Endothelial cell of umbilical vein (primary cell): ENCODE results near the gene PHLPP2. TPM values are rescaled to one million over a fixed set of nuclear protein-coding genes. Genes with fewer than 3 reads are reported as not detected.

ENCODE experiments used
- BruUV-seq: library from RNA; stranded (reverse); fragments of 400-500 nt; replicated peaks from 2 replicates; lab custom pipeline; 2021; lab: Mats Ljungman, UMichigan
- CTCF ChIA-PET: fragments of 300-600, 350-600 bp; sonication (Branson Sonifier 250); formaldehyde crosslinking; loops from one replicate; lab custom pipeline; 2021; ENCODE audit warnings: antibody characterized with exemption, inconsistent platforms; lab: Charles Lee
- POLR2A ChIA-PET: fragments of 300-600, 350-600 bp; sonication (Branson Sonifier 250); formaldehyde crosslinking; loops from one replicate; lab custom pipeline; 2021; ENCODE audit warnings: antibody characterized with exemption, inconsistent platforms; lab: Charles Lee
- DNase-seq: peaks from one replicate; pipeline ENCODE4 v3.0.0-alpha.2; 2011; ENCODE audit warnings: low read depth, low spot score
- FAIRE-seq: peaks from 2 replicates; lab custom pipeline; 2011; peaks lifted over from hg19 to GRCh38; lab: Jason Lieb, UNC
- H2AFZ ChIP-seq: 2 replicates; pipeline ENCODE4 v1.6.0; 2012; ENCODE audit warnings: low read depth, low read length, control low read depth, inconsistent platforms
- H3K27ac ChIP-seq: 2 replicates; pipeline ENCODE4 v1.5.1; 2011; ENCODE audit warnings: low read depth, mild to moderate bottlenecking, control low read depth, low read length, moderate library complexity; ENCODE audit not compliant: insufficient read depth
- H3K27me3 ChIP-seq, 2 experiments: 2 replicates each; pipeline versions ENCODE4 v1.6.0 to v1.6.1; 2011; ENCODE audit warnings: low read length in 2 of 2, mixed read lengths in 1 of 2; ENCODE audit not compliant: control insufficient read depth in 2 of 2, insufficient read depth in 2 of 2
- H3K36me3 ChIP-seq, 2 experiments: 2 replicates in 1 of 2; 3 replicates in 1 of 2; pipeline ENCODE4 v1.5.1; 2011; ENCODE audit warnings: low read length in 2 of 2, mild to moderate bottlenecking in 1 of 2, moderate library complexity in 1 of 2; ENCODE audit not compliant: control insufficient read depth in 2 of 2, insufficient read depth in 2 of 2; ENCODE audit errors: extremely low read depth in 1 of 2
- H3K4me1 ChIP-seq: 3 replicates; pipeline ENCODE4 v1.5.1; 2011; ENCODE audit warnings: mild to moderate bottlenecking, low read length; ENCODE audit not compliant: control insufficient read depth, insufficient read depth; ENCODE audit errors: extremely low read depth
- H3K4me2 ChIP-seq: 2 replicates; pipeline ENCODE4 v1.6.1; 2011; ENCODE audit warnings: low read length, control low read depth, mixed read lengths; ENCODE audit not compliant: insufficient read depth
- H3K4me3 ChIP-seq, 3 experiments: fragments of 200-600 bp in 1 of 3; sonication (generic), shearing (Covaris generic) in 1 of 3; replicated peaks in 1 of 3; 2 replicates each; pipeline ENCODE4 v1.5.1; 2011 to 2016; ENCODE audit warnings: control low read depth in 3 of 3, low read length in 3 of 3, mild to moderate bottlenecking in 2 of 3, inconsistent platforms in 1 of 3, low read depth in 1 of 3, moderate library complexity in 1 of 3; ENCODE audit not compliant: insufficient read depth in 1 of 3
- H3K79me2 ChIP-seq: 2 replicates; pipeline ENCODE4 v1.6.0; 2012; ENCODE audit warnings: low read length, inconsistent platforms; ENCODE audit not compliant: control insufficient read depth, insufficient read depth
- H3K9ac ChIP-seq: replicated peaks from 2 replicates; pipeline ENCODE3; 2011; ENCODE audit warnings: low read length, control low read depth; ENCODE audit not compliant: insufficient read depth; ENCODE audit errors: extremely low read depth
- H3K9me1 ChIP-seq: replicated peaks from 3 replicates; pipeline ENCODE4 v1.6.0; 2011; ENCODE audit warnings: mild to moderate bottlenecking, low read length; ENCODE audit not compliant: control insufficient read depth, insufficient read depth; ENCODE audit errors: extremely low read depth
- H3K9me3 ChIP-seq: replicated peaks from 2 replicates; pipeline ENCODE4 v1.5.1; 2012; ENCODE audit warnings: low read length, inconsistent platforms; ENCODE audit not compliant: control insufficient read depth, insufficient read depth
- H4K20me1 ChIP-seq: replicated peaks from 2 replicates; pipeline ENCODE3; 2011; ENCODE audit warnings: mild to moderate bottlenecking, low read length; ENCODE audit not compliant: control insufficient read depth, insufficient read depth; ENCODE audit errors: extremely low read depth
- EZH2 ChIP-seq: IDR thresholded peaks from 2 replicates; pipeline ENCODE4 v1.6.1; 2012; ENCODE audit warnings: borderline replicate concordance, low read depth, mild to moderate bottlenecking, moderate library complexity, low read length, inconsistent platforms; ENCODE audit not compliant: severe bottlenecking
- FOS ChIP-seq: IDR thresholded peaks from 2 replicates; pipeline ENCODE4 v1.6.1; 2011; ENCODE audit warnings: mild to moderate bottlenecking, low read length, moderate library complexity, borderline replicate concordance; ENCODE audit not compliant: insufficient read depth
- GATA2 ChIP-seq: IDR thresholded peaks from 2 replicates; pipeline ENCODE4 v1.7.0; 2011; ENCODE audit warnings: low read depth, mild to moderate bottlenecking, moderate library complexity, mixed read lengths, low read length; ENCODE audit not compliant: insufficient read length, insufficient read depth
- JUN ChIP-seq: IDR thresholded peaks from 2 replicates; pipeline ENCODE4 v1.6.1; 2011; ENCODE audit warnings: borderline replicate concordance, low read depth; ENCODE audit not compliant: insufficient read length, insufficient read depth
- MYC ChIP-seq: IDR thresholded peaks from one replicate; pipeline ENCODE4 v1.6.1; 2011; ENCODE audit warnings: mild to moderate bottlenecking, low read depth, low read length
- POLR2A ChIP-seq: IDR thresholded peaks from 2 replicates; pipeline ENCODE4 v1.6.1; 2012; ENCODE audit warnings: low read depth, mild to moderate bottlenecking, control low read depth, low read length
- POLR2AphosphoS5 ChIP-seq: IDR thresholded peaks from 2 replicates; pipeline ENCODE4 v1.6.1; 2012; ENCODE audit warnings: low read depth, mild to moderate bottlenecking, control low read depth, low read length, moderate library complexity; ENCODE audit not compliant: insufficient read depth
- dilution Hi-C: fragments of 300-500 bp; cut with MboI; formaldehyde crosslinking; loops from one replicate; pipeline ENCODE4 v1.15.0; 2019; ENCODE audit warnings: low sequenced_read_pairs; ENCODE audit not compliant: extremely low pct_ligation_motif_present
- intact Hi-C: fragments of 100-400 bp; cut with micrococcal nuclease; formaldehyde crosslinking; loops from one replicate; pipeline ENCODE4 v1.10.0; 2022
- polyA plus RNA-seq, 4 experiments: library from polyadenylated mRNA; depleted of rRNA in 3 of 4; stranded (reverse) in 3 of 4; unstranded in 1 of 4; fragments of >200 nt; gene quantifications; 2 replicates each; pipeline versions ENCODE4 v1.2.1 to v1.2.3, GENCODE V29; 2011 to 2012; ENCODE audit warnings: missing spikeins in 1 of 4
- total RNA-seq: library from RNA; stranded (reverse); gene quantifications from 2 replicates; pipeline ENCODE4 v1.2.3, GENCODE V29; 2021
- TF ChIP-seq, protein P1 (sequence below): IDR thresholded peaks from 2 replicates; pipeline ENCODE4 v1.6.1; 2011; ENCODE audit not compliant: insufficient read depth, insufficient read length
- TF ChIP-seq, protein P2 (sequence below), 2 donors: IDR thresholded peaks; 1 replicate in 1 of 2; 2 replicates in 1 of 2; pipeline ENCODE4 v1.5.1; 2011; ENCODE audit warnings: low read length in 2 of 2, mild to moderate bottlenecking in 2 of 2, moderate library complexity in 2 of 2, control low read depth in 1 of 2, inconsistent platforms in 1 of 2, low read depth in 1 of 2; ENCODE audit not compliant: insufficient read depth in 1 of 2; ENCODE audit errors: extremely low read depth in 1 of 2

Gene PHLPP2
- total and polyA plus RNA-seq, 2 donors (not counting 3 experiments of a cell fraction or from before 2014, with no cell fraction given) = 4.1 to 8.0 TPM

GRCh38 chr16:71721066-71721740 is 3.3 kb downstream of the PHLPP2 start:
- intact Hi-C loops (loop anchor here (5.0 to 10.0 kb wide), 2 partner anchors 161 to 374 kb away; partner anchors contain the start of genes DHX38, TXNL4B and ZNF821), dilution Hi-C loops (no loop called here)
- no peak for FAIRE-seq
- TF ChIP-seq MYC (no peak), POLR2AphosphoS5 (no peak), POLR2A (no peak), EZH2 (no peak), GATA2 (no peak)
- TF ChIP-seq, protein P1, sequence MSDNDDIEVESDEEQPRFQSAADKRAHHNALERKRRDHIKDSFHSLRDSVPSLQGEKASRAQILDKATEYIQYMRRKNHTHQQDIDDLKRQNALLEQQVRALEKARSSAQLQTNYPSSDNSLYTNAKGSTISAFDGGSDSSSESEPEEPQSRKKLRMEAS = no peak
- H3K79me2 ChIP-seq = peaks cover 28% of the 10 kb centered on the region
- H2AFZ ChIP-seq = no peak overlapping the region
- H3K27ac ChIP-seq = no peak overlapping the region
- H3K9me1 ChIP-seq = no peaks in the 10 kb centered on the region
- DNase-seq = no peak
- H3K27me3 ChIP-seq = no peaks in the 10 kb centered on the region
- H3K36me3 ChIP-seq = no peaks in the 10 kb centered on the region
- CTCF ChIA-PET = interaction anchor here (0.7 kb wide), 1 partner anchor 162 kb away, joined by 4 read pairs; no protein-coding TSS in a partner anchor
- H3K9me3 ChIP-seq = no peaks in the 10 kb centered on the region
- H3K4me3 ChIP-seq = no peak overlapping the region
- no peaks in the 10 kb centered on the region for H4K20me1 ChIP-seq
- no peak overlapping the region for H3K4me2 ChIP-seq
- no TSS peak for BruUV-seq
- POLR2A ChIA-PET = no interaction called here
- no peak overlapping the region for H3K9ac ChIP-seq
- H3K4me1 ChIP-seq = peaks cover 13% of the 10 kb centered on the region

DNA sequence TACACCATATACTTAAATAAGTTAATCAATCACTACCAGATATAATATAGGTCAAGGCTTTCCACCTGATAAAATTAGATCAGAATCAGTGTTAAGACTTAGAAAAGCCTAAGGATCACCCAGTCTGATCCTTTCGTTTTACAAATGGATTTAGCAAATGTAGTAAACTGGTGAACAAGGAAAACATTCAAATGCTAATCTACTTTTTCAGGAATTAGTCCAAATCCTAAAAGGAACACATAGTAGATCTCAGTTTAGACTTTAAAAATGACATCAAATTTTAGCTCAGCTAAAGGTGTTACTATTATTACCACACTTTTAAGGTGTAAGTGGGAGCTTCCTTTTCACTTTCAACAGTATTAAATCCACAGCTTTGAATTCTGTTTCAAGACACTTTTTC is 12.0 kb downstream of the PHLPP2 start:
- H3K27ac ChIP-seq = no peak overlapping the region
- peaks cover 9% of the 10 kb centered on the region for H3K79me2 ChIP-seq
- H3K4me2 ChIP-seq = no peak overlapping the region
- DNase-seq (no peak), FAIRE-seq (no peak)
- ChIA-PET CTCF (interaction anchor here (1.0 to 1.2 kb wide), 2 partner anchors 14 to 249 kb away, joined by 3 to 4 read pairs; no protein-coding TSS in a partner anchor), POLR2A (no interaction called here)
- TF ChIP-seq, protein P2, sequence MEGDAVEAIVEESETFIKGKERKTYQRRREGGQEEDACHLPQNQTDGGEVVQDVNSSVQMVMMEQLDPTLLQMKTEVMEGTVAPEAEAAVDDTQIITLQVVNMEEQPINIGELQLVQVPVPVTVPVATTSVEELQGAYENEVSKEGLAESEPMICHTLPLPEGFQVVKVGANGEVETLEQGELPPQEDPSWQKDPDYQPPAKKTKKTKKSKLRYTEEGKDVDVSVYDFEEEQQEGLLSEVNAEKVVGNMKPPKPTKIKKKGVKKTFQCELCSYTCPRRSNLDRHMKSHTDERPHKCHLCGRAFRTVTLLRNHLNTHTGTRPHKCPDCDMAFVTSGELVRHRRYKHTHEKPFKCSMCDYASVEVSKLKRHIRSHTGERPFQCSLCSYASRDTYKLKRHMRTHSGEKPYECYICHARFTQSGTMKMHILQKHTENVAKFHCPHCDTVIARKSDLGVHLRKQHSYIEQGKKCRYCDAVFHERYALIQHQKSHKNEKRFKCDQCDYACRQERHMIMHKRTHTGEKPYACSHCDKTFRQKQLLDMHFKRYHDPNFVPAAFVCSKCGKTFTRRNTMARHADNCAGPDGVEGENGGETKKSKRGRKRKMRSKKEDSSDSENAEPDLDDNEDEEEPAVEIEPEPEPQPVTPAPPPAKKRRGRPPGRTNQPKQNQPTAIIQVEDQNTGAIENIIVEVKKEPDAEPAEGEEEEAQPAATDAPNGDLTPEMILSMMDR (IDR thresholded peaks at IDR 0.05; ENCODE audit: extremely low read depth in 1 of 2, insufficient read depth in 1 of 2, low read depth in 1 of 2, low read length in 2 of 2) = no peak
- TF ChIP-seq EZH2 (no peak), GATA2 (no peak), POLR2AphosphoS5 (no peak), POLR2A (no peak), MYC (no peak), FOS (no peak), JUN (no peak)
- TF ChIP-seq, protein P1 = no peak
- no peaks in the 10 kb centered on the region for H3K27me3 ChIP-seq
- intact Hi-C loops = no loop called here
- no peaks in the 10 kb centered on the region for H3K9me3 ChIP-seq
- H2AFZ ChIP-seq = no peak overlapping the region
- peaks cover 12% of the 10 kb centered on the region for H3K4me1 ChIP-seq
- dilution Hi-C loops = no loop called here
- no TSS peak for BruUV-seq
- H4K20me1 ChIP-seq = no peaks in the 10 kb centered on the region
- no peaks in the 10 kb centered on the region for H3K9me1 ChIP-seq
- H3K36me3 ChIP-seq = peaks cover 2 to 3% of the 10 kb centered on the region in 2 experiments
- no peak overlapping the region for H3K9ac ChIP-seq
- no peak overlapping the region for H3K4me3 ChIP-seq
